GM12891 (cell line): Measurements from ENCODE around the gene KRTAP5-3.
A peak's percentile ranks its signal among the peaks of the same experiment; 100 is the strongest.

Source experiments
- DNase-seq: peaks from one replicate; pipeline ENCODE4 v3.0.0; 2011; ENCODE audit warnings: low spot score; ENCODE audit not compliant: insufficient read length
- FAIRE-seq: peaks from 2 replicates; lab custom pipeline; 2011; peaks lifted over from hg19 to GRCh38; lab: Jason Lieb, UNC
- PAX5 ChIP-seq: IDR thresholded peaks from 2 replicates; pipeline ENCODE4 v1.6.1; 2011; ENCODE audit warnings: low read length, moderate library complexity, mild to moderate bottlenecking; ENCODE audit not compliant: insufficient read depth, severe bottlenecking
- POLR2A ChIP-seq: IDR thresholded peaks from 2 replicates; pipeline ENCODE4 v1.6.1; 2011; ENCODE audit warnings: low read depth, low read length, control low read depth
- POLR2AphosphoS5 ChIP-seq: IDR thresholded peaks from 2 replicates; pipeline ENCODE4 v1.6.1; 2011; ENCODE audit warnings: low read depth, low read length, control low read depth
- POU2F2 ChIP-seq: IDR thresholded peaks from 2 replicates; pipeline ENCODE4 v1.6.1; 2011; ENCODE audit warnings: low read depth, mild to moderate bottlenecking, control low read depth, low read length, moderate library complexity
- SPI1 ChIP-seq: IDR thresholded peaks from 2 replicates; pipeline ENCODE4 v1.6.1; 2011; ENCODE audit warnings: low read depth, low read length, control low read depth
- TAF1 ChIP-seq: IDR thresholded peaks from 2 replicates; pipeline ENCODE4 v1.6.1; 2011; ENCODE audit warnings: low read depth, low read length, control low read depth

Gene KRTAP5-3

DNA sequence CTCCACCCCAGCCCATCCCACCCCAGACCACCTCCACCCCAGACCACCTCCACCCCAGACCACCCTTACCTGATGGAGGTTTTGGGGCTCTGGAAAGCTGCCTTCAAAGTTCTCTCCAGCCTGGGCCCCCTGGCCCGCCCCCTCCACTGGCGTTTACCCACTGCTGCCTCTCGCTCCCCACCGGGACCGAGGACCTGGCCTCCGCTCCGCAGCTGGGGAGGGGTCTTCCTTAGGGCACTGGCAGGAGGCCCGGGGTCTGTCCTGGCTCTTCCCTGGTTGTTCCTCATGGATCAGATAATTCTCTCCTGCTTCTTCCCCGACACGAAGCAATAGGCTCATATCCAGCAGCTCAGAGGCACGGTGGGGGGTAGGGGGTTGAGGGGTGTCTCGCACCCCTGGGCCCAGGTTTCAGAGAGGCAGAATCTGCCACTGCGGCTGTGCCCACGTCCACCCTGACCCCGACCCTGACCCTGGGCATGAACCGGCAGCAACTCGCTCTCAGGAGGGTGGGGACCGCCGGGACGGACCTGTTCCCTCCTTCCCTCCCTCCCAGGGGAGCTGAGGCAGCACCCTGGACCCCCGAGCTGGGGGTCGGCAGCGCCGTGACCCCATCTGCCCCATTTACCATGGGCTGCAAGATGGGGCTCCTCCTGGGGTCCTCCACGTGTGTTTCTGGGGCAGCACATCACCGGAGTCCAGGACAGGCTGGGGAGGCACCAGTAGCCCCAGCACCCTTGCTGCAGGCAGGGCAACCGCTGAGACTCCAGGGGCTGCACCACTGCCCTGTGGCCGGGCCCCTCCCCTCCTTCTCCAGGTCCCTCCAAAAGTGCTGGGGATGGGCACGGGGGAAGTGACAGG lies 34.3 kb upstream of the KRTAP5-3 start:
- FAIRE-seq (no peak), DNase-seq (no peak)
- no peak for TF ChIP-seq POLR2AphosphoS5
- TF ChIP-seq PAX5: no peak
- no peak for TF ChIP-seq POLR2A
- TF ChIP-seq TAF1: no peak

DNA sequence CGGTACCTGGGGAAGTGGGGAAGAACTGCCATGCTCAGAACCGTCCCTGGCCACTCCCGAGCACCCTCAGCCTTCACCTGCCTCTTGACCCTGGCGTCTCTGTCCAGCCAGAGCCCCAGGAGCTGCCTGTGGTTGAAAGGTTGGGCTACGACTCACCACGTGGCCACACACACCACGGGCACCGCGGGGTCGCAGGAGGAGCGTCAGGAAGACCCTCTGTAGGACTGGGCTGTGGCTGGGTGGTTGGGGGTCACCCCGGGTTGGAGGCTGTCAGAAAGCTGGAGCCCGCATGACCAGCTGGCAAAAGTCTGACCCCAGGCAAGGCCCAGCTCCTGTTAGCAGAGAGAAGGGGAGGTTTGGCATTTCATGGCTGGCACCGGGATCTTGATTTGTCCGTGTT lies 32.8 kb upstream of the KRTAP5-3 start:
- no peak for DNase-seq
- no peak for FAIRE-seq
- TF ChIP-seq TAF1 (no peak), SPI1 (no peak), PAX5 (no peak), POLR2A (no peak), POLR2AphosphoS5 (no peak), POU2F2 (no peak)

DNA sequence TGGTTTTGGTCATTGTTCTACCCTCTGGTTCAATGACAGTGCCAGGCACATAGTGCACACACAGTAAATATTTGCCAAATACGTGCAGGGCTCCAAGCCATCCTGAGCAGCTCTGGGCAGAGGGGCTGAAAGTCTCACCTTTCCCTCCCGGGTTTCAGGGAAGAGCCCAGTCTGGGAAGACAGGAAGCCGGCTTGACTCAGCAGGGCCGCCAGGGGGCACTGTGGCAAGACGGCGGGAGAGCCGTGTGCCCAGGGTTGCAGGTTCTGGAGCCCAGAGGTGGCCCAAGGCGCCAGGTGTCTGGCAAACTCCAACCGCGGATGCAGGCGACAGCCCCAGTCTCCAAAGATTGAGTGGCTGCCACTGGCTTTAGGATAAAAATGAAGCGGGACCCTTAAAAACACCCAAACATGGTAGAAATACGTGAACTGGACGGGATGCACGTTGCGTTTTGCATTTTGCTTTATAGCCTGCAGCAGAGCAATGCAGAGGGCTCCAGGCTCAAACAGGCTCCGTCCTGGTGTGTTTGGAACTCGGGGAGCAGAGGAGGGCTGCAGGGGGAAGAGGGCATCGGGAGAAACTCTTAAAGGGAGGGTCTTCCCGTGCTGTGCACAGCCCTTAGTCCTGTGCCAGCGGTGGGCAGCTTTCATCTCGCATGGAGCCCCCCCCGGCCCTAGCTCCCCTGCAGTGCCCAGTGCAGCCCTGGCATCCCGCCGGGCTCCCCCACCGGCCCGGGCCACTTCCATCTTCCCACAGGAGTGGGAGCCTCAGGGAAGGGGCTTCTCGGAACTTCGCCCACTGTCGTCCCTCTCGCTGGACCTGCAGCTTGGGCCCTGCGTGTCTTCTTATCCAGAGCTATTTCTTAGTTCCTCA lies 32.0 kb upstream of the KRTAP5-3 start:
- TF ChIP-seq POU2F2 (no peak), SPI1 (no peak), TAF1 (no peak), POLR2A (no peak), POLR2AphosphoS5 (no peak), PAX5 (no peak)
- peak; percentile 23 for FAIRE-seq
- peak; percentile 67 for DNase-seq

DNA sequence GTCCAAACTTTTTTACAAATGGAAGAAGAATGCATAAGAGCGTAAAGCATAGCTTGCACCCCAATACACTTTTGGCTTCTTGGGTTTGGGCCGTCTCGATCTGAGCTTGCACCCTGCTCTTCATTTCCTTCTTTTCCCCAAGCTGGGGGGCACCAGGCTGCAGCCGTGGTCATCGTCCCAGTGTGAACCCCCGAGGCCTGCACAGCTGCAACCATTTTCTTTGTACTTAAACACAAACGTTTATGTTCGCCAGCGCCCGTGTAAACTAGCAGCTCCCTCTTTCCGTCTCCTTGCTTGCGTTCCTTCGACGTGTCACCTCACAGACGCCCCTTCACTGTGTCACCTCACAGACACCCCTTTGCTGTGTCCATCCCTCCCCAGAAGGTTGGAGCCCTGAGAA lies 31.4 kb upstream of the KRTAP5-3 start:
- DNase-seq: no peak
- FAIRE-seq: no peak
- TF ChIP-seq POLR2AphosphoS5: no peak
- TF ChIP-seq TAF1: no peak
- TF ChIP-seq PAX5: no peak
- TF ChIP-seq POU2F2: no peak
- TF ChIP-seq SPI1: no peak
- TF ChIP-seq POLR2A: no peak

DNA sequence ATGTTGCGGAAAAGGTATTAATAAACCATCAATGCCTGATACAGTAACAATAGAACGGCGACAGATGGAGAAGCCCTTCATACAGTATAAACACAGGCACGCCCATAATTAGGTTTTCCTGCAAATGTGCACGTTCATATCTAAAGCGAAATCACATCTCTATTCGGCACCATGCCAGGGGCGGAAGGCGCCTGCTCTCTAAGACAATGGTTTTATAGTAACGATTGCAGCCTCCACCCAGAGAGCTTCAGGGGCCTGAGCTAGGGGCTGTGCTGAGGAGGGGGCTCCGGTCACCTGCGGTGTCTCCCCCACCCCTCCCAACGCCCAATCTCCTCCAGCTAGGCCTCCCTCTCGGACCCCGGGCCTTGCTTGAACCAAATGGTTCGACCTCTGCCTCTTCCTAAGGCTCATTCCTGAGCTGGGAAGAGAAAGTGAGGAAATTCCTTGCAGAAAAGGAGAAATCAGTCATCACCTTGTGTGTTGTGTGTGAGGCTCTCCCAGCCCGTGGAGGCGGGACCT lies 30.9 kb upstream of the KRTAP5-3 start:
- FAIRE-seq (no peak), DNase-seq (no peak)
- TF ChIP-seq PAX5 (no peak), POLR2A (no peak), POU2F2 (no peak), POLR2AphosphoS5 (no peak), TAF1 (no peak), SPI1 (no peak)

DNA sequence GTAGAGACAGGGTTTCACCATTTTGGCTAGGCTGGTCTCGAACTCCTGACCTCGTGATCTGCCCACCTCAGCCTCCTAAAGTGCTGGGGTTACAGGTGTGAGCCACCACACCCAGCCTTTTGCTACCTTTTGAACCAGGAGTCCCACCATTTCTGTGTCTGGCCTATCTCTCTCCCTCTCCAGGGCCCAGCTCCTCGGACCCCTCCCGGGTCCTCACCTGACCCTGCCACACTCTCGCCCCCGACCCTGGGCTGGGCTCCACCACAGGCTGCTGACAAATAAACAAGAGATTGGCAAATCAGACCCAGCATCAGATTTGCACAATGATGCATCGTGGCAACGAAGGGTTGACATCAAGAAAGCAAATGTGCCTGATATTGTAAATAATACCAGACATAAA lies 30.1 kb upstream of the KRTAP5-3 start:
- DNase-seq (no peak), FAIRE-seq (no peak)
- TF ChIP-seq SPI1 (no peak), POLR2AphosphoS5 (no peak)

DNA sequence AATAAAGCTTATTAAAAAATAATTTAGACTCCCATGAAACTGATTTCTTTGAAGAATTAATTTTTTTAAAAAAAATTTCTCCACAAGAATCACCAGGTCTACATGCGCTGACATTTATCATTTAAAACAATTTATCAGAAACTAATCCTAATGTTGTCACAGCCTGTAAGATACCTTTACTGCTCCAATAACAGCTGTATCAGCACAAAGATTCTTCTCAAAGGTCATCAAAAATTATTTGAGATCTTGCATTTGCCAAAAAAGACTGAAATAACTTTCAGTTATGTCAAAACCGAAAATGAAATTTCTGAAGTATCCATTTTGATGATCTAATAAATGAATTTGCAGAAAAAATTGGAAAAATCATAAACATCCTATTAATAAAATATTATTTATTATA lies 29.4 kb upstream of the KRTAP5-3 start:
- TF ChIP-seq POLR2A: no peak
- TF ChIP-seq PAX5: no peak
- TF ChIP-seq SPI1: no peak
- TF ChIP-seq POLR2AphosphoS5: no peak
- TF ChIP-seq TAF1: no peak
- TF ChIP-seq POU2F2: no peak
- no peak for FAIRE-seq
- DNase-seq: no peak

DNA sequence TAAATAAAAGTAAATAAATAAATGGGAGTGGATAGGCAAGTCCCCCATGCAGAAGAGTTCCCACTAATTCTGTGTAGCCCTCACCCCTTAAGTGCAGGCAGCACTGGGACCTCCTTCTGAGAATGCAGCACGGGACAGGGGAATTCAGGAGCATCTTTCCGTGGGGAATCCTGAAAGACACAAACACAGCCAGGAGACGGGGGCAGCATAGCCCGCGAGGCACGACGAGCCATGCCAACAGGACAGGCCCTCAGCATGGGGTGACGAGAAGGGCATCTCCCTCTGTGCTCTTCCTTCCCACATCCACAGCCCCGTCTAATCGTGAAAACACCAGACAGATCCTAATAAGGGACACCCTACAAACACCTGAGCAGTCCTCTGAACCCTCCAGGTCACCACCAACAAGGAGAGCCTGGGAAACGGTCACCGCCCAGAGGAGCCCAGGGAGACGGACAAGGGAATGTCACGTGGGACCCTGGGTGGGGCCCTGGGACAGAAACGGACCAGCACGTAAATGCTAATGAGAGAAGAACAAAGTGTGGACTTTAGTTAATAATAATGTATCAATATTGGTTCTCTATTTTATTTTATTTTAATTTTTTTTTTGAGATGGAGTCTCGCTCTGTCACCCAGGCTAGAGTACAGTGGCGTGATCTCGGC lies 28.2 kb upstream of the KRTAP5-3 start:
- no peak for FAIRE-seq
- no peak for DNase-seq
- TF ChIP-seq POLR2AphosphoS5 (no peak), POU2F2 (no peak), SPI1 (no peak), TAF1 (no peak)

DNA sequence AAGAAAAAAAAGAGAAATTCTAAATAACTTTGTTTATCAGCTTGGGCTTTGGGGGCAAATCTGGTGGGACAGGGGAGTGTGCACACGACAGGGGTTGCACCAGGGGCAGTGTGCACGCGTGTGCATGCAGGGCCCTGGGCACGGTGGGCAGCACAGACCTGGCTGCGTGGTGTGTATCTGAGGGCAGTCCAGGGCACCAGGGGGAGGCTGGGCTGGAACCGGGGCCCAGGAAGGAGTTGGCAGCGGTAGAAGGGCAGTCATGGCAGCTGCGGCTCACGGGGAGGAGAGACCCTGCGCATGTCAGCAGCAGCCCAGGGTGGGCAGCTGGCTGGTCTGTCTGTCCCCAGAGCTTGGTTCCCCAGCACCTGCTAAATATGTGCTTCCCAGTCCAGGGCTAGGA lies 25.6 kb upstream of the KRTAP5-3 start:
- TF ChIP-seq POLR2AphosphoS5 (no peak), PAX5 (no peak), POU2F2 (no peak), TAF1 (no peak), POLR2A (no peak), SPI1 (no peak)
- FAIRE-seq (no peak), DNase-seq (no peak)
